ENCODE results near the gene F12.

F12 gene

DNA sequence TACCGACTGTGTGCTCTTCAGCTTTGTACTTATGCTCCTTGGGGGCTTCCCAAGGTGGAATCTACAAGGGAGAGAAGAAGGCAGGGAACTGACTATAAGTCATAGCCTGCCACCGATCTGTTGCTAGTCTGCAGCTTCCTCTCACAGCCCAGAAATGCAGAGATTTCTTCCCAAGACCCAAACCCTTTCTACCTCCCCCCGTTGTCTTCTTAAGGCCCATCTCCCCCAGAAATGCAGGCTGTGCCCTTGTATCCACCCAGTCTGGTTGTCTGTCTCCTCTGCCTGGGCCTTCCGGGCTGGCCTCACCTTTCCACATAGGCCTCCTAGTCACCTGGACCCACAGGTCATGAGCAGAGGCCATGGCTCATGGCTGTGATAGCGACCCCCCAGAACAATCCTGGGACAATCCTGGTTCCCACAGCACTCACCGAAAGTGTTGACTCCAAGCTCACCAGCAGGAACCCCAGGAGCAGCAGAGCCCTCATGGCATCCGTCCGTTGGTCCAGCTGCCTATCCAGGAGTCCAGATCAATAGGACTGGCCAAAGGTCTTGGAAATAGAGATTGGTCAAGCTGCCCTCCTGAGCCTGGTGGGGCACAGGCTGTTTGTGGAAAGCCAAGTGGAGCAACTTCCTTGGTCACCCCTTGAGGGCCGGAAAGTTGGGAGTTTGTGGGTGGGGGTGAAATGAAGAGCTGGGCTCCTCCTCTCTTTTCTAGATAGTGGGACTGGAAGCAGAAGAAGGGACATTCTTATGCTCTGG is at the start of gene F12:
TSS of gene F12 (minus strand) at position 522 of the 759 bp plus-strand sequence. CDS start at position 485, 37 bp downstream.
- DNase-seq (ENCODE audit: low read depth in 4 of 4, low spot score in 1 of 4) = no peak

DNA sequence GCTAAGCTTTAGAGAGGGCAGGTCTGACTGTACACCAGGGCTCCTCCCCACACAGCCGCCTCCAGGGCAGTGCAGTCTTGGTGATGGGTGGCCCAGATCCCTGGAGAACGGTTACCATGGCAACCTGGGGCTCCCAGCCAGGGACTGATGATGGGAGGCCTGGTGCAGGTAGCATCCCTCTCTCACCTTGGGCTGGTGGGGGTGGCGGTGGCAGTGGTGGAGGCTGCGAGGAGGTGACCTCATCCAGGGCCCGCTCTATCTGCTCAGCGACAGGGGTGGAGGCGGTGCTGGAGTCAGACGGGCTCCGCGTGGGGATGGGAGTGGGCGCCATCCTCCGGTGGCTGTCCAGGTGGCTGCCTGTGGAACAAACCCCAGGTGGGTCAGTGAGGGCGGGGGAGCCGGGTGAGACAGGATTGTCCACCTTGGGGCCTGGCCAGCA is 49.6 kb upstream of the F12 start:
- DNase-seq (ENCODE audit: low read depth in 4 of 4, low spot score in 1 of 4) = no peak

DNA sequence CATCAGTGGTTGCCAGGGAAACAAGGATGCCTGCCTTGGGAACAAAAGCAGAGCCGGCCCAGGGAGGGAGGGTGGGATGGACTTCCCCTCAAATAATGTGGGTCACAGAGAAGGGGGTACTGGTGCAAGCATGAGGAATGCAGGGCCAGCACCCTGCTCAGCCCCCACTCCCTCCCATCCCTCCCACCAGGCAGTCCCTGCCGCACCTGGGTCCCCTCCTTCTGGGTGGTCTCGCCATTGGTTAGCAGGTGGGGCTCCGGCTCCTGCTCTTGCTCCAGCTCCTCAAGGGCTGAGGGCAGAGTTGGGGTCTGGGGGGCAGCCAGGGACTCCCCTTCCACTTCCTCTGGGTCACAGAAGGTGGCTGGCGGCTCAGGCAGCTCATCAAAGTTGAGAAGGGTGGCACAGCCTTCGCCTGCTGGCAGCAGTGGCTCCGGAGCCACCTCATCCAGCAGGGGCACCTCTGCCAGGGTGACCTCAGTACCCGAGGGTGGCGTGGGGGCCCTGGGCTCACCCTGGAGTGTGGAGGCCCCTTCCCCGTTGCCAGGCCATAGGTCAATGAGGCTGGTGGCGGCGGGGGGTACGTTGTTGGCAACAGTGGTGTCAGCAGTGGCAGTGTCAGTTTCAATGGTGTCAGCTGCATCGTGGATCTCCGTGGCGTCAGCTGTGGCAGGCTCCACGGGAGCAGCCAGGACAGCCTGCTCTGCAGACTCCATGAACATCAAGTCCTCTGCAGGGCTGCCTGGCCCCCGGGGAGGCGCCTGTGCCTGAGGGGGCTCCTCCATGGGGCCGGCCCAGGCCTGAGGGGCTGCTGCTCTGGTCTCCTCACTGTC is 48.7 kb upstream of the F12 start:
- DNase-seq (ENCODE audit: low read depth in 4 of 4, low spot score in 1 of 4) = no peak

DNA sequence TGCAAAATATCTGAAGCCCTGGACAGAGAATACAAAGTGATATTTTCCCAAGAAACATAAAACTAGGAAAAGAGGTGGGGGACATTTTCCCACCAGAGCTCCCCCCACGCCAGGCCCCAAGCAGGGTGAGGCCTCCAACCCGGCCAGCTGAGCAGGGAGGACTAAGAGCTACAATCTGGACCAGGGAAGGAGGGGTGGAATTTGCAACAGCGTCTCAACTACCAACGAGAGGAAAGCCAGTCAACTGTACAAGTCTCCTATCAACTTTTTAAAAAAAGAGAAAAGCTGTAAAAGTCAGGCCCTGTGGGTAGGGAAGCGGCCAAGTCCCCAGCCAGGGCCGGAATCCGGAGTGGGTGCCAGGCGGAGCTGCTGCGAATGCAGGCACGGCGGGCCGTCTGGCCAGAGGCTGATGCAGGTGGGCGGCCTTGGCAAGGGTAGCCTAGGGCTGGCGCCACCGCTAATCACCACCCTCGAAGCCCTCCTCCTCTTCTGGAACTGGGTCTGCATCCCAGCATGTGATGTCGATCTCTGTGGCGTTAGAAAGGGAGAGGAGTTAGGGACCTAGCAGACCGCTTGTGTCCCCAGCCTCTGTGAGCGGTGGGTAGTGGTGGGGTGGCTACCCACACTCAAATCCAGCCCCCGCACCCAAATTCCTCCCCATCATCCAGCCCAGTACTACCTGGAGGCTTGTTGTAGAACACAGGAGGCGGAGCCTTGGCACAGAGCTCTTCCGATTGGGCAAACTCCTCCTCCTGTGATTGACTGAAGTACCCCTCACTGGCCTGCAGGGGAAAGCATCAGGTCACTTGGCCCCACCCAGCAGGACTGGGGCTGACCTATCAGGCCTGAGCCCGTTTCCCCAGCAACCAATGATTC is 47.9 kb upstream of the F12 start:
- no peak for DNase-seq (ENCODE audit: low read depth in 4 of 4, low spot score in 1 of 4)

DNA sequence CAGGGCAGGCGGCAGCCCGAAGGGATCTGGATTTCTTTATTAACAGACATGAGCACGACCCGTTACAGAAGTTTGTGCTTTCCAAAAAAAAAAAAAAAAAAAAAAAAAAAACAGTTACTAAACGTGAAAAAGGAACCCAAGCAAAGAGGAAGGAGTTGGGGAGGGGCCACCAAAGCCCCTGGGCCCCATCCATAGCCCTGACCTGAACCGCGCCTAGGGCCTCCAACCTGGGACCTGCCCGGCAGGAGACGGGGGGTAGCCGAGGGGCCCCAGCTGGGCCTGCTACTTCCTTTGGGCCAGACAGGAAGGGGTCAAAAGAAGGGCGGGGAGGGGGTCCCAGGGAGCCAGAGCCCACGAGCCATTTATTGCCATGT is 47.2 kb upstream of the F12 start:
- no peak for DNase-seq (ENCODE audit: low read depth in 4 of 4, low spot score in 1 of 4)

DNA sequence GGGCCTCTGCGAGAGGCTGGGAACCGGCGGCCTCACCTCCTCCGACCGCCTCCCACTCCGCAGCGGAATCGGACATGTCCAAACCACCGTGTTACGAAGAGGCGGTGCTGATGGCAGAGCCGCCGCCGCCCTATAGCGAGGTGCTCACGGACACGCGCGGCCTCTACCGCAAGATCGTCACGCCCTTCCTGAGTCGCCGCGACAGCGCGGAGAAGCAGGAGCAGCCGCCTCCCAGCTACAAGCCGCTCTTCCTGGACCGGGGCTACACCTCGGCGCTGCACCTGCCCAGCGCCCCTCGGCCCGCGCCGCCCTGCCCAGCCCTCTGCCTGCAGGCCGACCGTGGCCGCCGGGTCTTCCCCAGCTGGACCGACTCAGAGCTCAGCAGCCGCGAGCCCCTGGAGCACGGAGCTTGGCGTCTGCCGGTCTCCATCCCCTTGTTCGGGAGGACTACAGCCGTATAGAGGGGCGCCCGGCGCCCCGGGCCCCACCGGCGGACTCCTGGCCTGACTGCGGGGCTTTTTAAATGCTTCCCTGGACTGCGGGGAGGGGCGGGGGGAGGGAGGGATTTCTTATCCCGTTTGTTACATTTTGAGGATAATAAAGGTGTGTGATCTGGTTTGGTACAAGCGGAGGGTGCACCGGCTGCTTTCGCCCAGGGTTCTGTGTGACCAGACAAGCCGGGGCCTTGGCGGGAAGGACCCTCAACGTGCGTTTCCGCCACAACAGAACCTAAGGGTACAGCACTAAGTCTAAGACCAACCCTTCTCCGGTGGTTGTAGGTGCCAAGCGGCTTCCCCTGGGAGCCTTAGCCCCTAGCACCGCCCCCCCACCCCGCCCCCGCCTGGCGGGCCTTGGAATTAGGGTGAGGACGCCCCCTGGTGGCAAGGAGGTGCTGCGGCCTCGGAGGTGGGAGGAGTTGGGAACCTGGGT is 46.6 kb upstream of the F12 start:
- DNase-seq (ENCODE audit: low read depth in 4 of 4, low spot score in 1 of 4) = peak; percentile 93 to 100 (median 97)

DNA sequence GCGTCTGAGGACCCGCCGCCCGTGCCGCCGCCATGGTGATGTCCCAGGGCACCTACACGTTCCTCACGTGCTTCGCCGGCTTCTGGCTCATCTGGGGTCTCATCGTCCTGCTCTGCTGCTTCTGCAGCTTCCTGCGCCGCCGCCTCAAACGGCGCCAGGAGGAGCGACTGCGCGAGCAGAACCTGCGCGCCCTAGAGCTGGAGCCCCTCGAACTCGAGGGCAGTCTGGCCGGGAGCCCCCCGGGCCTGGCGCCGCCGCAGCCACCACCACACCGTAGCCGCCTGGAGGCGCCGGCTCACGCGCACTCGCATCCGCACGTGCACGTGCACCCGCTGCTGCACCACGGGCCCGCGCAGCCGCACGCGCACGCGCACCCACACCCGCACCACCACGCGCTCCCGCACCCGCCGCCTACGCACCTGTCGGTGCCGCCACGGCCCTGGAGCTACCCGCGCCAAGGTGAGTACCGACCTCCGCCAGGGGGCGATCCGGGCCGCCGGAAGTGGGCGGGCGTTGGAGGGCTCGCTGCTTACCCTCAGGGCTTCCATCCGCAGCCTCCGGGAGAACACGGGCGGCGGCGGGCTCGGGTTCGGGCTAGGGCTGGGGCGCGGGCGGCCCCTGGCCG is 45.8 kb upstream of the F12 start:
- DNase-seq (ENCODE audit: low read depth in 4 of 4, low spot score in 1 of 4) = peak; percentile 78 to 90 (median 86)

DNA sequence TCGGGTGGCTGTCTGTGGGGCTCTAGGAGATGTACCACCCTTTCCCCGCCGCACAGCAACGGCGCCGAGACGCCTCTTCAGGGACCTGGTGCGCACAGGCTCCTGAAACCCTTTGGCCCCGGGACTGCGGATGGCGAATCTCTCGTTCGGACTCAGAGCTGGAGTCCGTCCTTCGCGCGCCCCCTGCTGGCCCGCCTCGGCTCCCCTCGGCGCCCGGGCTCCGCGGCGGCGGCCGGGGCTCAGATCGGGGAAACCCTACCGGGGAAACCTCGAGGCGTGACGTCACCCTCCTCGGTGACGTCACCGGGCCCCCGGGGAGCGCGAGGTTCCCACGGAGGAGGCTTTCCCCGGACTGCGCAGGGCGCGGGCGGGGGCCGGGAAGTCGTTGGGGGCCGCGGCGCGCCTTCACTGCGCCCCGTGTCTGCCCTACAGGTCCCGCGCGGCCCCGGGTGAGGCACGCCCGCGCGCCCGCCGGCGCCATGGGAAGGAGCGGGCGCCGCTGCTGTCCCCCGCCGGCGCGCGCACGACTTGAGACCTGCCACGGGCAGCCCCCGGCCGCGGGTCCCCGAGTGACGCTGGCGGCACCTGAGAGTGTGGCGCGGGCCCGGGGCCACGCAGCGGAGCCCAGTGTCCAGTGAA is 45.2 kb upstream of the F12 start:
- peak; percentile 83 to 95 (median 90) for DNase-seq (ENCODE audit: low read depth in 4 of 4, low spot score in 1 of 4)

DNA sequence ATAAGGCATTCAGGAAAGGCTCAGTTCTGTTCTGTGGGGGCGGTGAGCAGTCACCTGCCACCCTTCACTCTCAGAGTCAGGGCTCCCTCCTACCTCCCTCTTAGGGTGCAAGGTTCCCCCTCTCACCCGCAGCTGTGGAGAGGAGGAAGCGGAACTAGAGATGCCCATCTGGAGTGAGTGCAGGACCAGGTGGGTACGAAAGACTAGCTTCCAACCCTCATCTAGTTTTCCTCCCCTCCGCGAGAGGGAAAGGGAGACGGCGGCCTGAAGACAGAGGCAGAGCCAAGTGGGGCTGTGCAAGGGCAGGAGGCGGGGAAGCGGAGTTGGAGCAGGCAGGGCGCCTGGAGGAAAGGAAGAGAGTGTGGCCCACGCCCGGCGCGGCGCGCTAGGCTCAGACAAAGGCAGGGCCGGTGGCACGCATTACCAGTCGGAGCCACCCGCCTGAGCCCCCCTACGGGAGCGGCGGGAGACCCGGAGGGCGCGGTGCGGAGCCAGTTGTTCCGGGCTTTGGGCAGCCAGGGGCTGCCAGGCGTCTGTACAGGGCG is 44.6 kb upstream of the F12 start:
- DNase-seq (ENCODE audit: low read depth in 4 of 4, low spot score in 1 of 4) = no peak

DNA sequence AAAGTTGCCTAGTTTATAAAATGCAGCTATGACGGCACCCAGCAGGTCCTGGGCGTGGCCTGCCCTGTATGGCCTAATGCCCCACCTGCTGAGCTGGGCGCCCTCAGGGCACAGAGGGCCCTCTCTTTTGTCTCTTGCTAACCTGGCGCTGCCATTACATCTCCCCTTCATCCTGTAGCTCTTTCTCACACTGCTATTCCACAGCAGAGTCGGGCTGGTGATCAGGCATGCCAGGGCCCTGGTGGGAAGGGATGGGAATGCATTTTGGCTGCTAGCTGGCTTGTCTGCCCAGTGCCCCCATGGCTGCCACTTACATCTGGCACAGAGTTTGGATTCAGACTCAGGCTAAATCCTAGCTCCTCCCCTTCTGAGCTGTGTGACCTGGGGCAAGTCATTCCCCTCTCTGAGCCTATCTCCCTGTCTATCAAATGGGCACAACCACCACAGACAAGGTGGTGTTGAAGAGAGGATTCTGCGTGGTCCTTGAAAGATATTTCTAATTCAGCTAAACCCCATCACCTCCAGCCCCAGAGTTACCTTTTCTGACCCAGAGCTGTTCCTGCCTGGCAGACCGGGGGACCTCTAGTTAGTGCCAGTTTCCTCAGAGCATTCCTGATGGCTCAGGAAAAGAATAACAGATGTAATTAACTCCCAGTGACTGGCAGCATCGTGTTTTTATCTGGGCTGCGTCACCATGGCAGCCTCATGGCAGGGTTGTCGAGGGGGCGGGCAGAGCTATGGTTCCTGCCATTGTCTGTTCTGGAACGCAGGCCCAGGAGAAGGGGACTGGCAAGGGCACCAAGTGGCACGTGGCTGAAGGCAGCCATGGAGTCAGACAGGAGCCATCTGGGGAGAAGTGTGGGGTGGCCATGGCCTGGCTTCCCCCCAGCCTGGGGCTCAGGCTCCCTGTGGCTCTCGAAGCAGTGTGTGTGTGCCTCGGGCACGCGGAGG is 43.6 kb upstream of the F12 start:
- DNase-seq (ENCODE audit: low read depth in 4 of 4, low spot score in 1 of 4) = no peak

DNA sequence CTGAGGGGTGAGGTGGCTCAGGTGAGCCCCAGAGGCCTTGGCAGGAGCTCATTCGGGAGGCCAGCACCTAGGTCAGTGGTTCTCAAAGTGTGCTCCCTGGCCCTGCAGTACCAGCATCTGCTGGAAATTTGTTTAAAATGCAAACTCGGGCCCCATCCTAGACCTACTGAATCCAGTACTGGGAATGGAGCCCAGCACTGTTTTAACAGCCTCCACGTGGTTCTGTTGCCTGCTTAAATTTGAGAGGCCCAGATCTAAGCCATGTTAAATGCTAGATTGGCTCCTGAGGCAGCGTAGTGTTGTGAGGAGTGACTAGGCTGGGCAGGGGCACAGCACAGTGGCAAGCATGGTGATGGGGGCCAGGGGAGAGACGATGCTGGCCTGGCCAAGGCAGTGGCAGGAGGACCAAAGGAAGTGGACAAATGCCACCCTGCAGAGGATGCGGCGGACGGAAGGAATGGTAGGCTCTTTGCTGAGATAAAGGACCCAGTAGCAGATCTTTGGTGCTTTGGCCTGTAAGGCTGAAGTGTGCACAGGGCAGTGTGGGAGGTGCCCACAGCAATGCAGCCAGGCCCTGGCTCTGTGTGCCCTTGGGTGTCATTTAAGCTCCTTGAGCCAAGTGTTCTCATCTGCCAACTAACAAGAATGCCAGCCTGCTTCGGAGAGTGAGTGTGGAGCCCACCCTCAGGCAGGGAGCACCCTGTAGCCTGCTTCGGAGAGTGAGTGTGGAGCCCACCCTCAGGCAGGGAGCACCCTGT is 41.5 kb upstream of the F12 start:
- no peak for DNase-seq (ENCODE audit: low read depth in 4 of 4, low spot score in 1 of 4)

DNA sequence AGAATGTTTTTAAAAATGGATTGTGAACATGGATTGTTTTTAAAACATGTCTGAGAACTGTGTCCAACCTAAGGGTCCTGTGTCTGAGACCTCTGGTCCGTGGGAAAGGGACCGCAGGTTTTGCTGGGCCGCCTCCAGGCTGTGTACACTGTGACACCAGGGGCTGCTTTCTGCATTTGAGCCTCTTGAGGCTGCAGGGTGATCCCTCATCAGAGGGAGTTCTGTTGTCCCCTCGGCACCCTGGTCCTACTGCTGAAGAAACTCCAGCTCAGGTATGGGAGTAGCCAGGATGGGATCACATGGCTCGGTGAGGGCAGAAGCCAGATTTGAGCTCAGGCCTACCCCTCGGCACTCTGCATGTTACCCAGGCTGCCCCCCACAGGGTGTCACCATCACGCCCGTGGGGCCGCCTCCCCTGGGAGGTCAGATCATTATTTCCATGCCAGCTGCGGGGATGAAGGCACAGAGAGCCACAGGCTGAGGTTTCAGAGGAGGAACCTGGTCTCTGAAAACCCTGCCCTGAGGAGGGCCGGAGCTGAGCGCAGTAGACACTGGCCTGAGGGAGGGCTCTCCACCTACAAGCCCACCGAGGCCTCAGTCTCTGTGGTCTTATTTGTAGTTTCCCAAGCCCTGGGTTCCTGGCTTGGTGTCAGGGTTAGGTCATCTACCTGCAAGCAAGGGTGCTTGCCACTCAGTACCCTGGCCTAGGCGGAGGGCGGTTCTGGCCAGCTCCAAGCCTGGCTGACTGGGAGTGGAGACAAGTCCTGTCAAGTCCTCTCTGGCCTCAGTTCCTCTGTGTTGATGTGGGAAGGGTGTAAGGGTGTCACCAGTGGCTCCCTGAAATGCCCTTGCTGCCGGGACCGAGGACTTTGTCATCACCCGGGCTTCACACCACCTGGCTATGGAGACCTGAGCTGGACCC is 40.0 kb upstream of the F12 start:
- DNase-seq (ENCODE audit: low read depth in 4 of 4, low spot score in 1 of 4) = no peak

DNA sequence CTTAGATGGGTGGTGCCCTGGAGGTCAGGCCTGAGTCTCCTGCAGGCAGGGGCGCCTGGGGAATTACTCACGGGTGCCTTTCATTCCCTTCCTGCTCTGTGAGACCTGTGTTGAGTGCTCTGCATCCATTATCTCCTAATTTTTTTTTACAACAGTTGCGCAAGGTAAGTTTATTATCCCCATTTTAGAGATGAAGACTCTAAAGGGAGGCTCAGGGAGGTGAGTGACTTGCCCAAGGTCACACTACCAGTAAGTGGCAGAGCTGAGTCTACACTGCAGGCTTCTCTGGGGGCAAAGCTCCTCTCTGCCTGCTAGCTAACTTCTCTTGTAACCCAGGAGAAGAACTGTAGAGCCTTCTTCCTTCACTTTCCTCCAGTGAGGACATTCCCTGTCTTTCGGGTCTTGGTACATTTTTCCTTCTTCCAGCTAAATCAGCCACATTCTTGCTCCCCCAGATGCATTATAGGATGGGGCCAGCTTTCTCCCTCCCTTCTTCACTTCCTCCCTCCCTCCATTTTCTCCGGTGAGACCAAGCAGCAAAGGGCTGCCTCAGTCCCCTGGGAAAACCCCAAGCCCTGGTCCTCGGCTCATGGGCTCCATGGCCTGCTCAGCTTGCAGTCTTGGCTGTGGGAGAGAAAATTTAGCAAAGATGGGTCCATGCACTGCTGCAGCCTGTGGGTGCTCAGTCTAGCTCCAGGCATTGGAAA is 39.0 kb upstream of the F12 start:
- DNase-seq (ENCODE audit: low read depth in 4 of 4, low spot score in 1 of 4) = no peak

DNA sequence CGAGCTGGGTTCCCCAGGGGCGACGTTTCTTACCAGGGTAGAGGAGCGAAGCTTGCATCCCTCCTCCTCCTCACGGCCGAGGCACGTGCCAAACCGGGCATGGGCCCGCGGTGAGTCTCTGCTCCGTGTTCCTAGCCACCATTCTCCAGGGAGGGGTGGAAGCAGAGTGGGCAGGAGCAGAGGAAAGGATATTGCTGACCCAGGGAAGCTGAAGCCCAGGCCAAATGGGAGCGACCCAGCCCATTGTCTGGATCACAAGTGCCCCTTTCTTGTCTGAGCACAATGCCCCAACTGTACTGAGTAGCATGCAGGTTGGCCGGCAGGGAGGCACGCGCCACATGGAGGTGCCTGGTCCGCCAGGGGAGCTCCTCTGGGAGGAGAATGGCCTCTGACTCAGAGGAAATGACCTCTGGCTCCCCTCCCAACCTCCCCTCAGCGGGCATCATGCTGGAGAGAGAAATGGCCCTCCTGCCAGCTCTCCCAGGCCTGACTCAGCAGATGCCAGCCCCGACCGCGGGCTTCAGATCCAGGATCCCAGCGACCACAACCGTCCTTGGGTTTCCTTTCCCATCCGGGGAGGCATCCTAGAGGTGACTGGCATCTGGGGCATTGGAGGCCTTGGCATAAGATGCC is 38.4 kb upstream of the F12 start:
- DNase-seq (ENCODE audit: low read depth in 4 of 4, low spot score in 1 of 4) = no peak

DNA sequence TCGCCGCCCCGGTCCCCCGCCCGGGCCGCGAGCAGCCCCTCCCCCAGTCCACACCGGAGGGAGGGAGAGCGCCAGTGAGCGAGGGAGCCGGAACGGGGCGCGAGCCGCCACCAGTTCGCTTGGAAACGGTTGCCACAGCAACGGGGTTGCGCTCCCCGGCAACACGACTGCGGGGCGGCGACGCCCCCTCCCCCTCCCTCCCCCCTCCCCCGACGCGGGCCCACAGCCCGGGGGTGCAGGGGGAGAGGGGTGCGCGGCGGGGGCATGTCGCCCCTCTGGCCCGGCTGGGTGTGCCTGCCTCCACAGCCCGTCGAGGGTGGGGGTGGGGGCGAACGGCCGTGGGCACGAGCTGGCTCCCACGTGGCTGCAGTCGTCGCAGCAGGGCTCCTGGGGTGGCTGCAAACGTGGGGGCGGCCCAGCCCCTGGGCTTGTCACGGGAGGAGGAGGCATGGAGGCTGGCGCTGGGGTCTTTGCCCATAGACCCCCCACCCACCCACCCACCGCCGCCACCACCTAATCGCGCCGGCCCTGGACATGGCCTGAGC is 37.8 kb upstream of the F12 start:
- peak in 1 of 4 experiments; percentile 64 for DNase-seq (ENCODE audit: low read depth in 4 of 4, low spot score in 1 of 4)
